Gastroesophageal sphincter (tissue), 4 donors: ENCODE results near the gene SDC4. TPM values are rescaled to one million over a fixed set of nuclear protein-coding genes. Genes with fewer than 3 reads are reported as not detected.

Source experiments
- ATAC-seq: fragments of 150-250 bp; one replicate; pipeline ENCODE4 v1.9.1; 2016; ENCODE audit warnings: mild to moderate bottlenecking, moderate library complexity
- H3K27ac ChIP-seq, 4 donors: fragments of 200-600 bp; sonication (generic) in 3 of 4; 1 replicate in 3 of 4; 2 replicates in 1 of 4; pipeline ENCODE4 v1.5.1; 2016 to 2019
- H3K27me3 ChIP-seq: fragments of 200-600 bp; sonication (generic); one replicate; pipeline ENCODE4 v1.5.1; 2019
- H3K36me3 ChIP-seq, 2 donors: fragments of 200-600 bp; sonication (generic); one replicate each; pipeline ENCODE4 v1.5.1; 2019; ENCODE audit warnings: control low read depth in 1 of 2
- H3K4me1 ChIP-seq, 3 donors: fragments of 200-600 bp; sonication (generic); 1 replicate in 2 of 3; 2 replicates in 1 of 3; pipeline ENCODE4 v1.5.1; 2016 to 2019; ENCODE audit warnings: control low read depth in 2 of 3
- H3K4me3 ChIP-seq, 2 donors: fragments of 200-600 bp; sonication (generic); one replicate each; pipeline ENCODE4 v1.5.1; 2019; ENCODE audit warnings: mild to moderate bottlenecking in 1 of 2, moderate library complexity in 1 of 2
- H3K9me3 ChIP-seq, 3 donors: fragments of 200-600 bp; sonication (generic); one replicate each; pipeline ENCODE4 v1.5.1; 2017 to 2019; ENCODE audit warnings: control low read depth in 2 of 3
- CTCF ChIP-seq, 4 experiments: fragments of 200-600 bp in 2 of 4; fragments of 450-650 bp in 2 of 4; sonication (generic) in 1 of 4; IDR thresholded peaks; one replicate each; pipeline ENCODE4 v1.5.1; 2017 to 2019; ENCODE audit warnings: antibody characterized with exemption in 4 of 4, mild to moderate bottlenecking in 2 of 4, moderate library complexity in 2 of 4
- EP300 ChIP-seq: sonication (generic); formaldehyde crosslinking; IDR thresholded peaks from one replicate; pipeline ENCODE4 v1.6.1; 2017; ENCODE audit warnings: antibody characterized with exemption, mild to moderate bottlenecking
- POLR2A ChIP-seq, 2 donors: fragments of 450-650 bp; IDR thresholded peaks; one replicate each; pipeline ENCODE4 v1.6.1; 2017; ENCODE audit warnings: antibody characterized with exemption in 2 of 2, mild to moderate bottlenecking in 2 of 2, moderate library complexity in 1 of 2
- POLR2AphosphoS5 ChIP-seq: sonication (generic); formaldehyde crosslinking; IDR thresholded peaks from one replicate; pipeline ENCODE4 v1.6.1; 2017; ENCODE audit warnings: antibody characterized with exemption
- WGBS, 2 donors: methylation state at CpG; one replicate each; pipeline ENCODE4 v1.1.5; 2018; ENCODE audit warnings: low coverage in 1 of 2; 5-methylcytosine and 5-hydroxymethylcytosine counted together
- total RNA-seq, 4 donors: library from RNA; depleted of rRNA; stranded (reverse); fragments of >200 nt; gene quantifications; one replicate each; pipeline ENCODE4 v1.1.0, GENCODE V29; 2016

SDC4 gene
- total RNA-seq, 4 donors from 2014 or later: 75.1 to 182 (median 84.2) TPM

GRCh38 chr20:45288860-45289259 is 59.4 kb downstream of the SDC4 start:
- ATAC-seq: no peak
- TF ChIP-seq POLR2AphosphoS5: no peak
- no peak for TF ChIP-seq EP300
- TF ChIP-seq POLR2A (IDR thresholded peaks at IDR 0.05): no peak
- TF ChIP-seq CTCF (IDR thresholded peaks at IDR 0.05): no peak
- WGBS, 2 donors: 78 to 84% methylated on average over 3 to 5 of the region's 5 CpGs
- Histone ChIP-seq H3K36me3 (no peaks in the 10 kb centered on the region), H3K4me1 (peaks cover 0 to 24% (median 9%) of the 10 kb centered on the region in 3 donors), H3K27ac (no peak overlapping the region), H3K4me3 (no peak overlapping the region), H3K9me3 (no peaks in the 10 kb centered on the region), H3K27me3 (peaks cover 23% of the 10 kb centered on the region)

GRCh38 chr20:45288376-45288775 is 59.8 kb downstream of the SDC4 start:
- TF ChIP-seq EP300 (no peak), POLR2AphosphoS5 (no peak), POLR2A (IDR thresholded peaks at IDR 0.05) (no peak), CTCF (IDR thresholded peaks at IDR 0.05) (no peak)
- H3K4me1 ChIP-seq: peaks cover 0 to 19% (median 5%) of the 10 kb centered on the region in 3 donors
- no peaks in the 10 kb centered on the region for H3K36me3 ChIP-seq
- no peak for ATAC-seq
- WGBS, 2 donors: 61% methylated on average over 2 of the region's 4 CpGs; no CpG with 5 or more reads in 1 of the 2 donors
- H3K27me3 ChIP-seq: peaks cover 22% of the 10 kb centered on the region
- no peaks in the 10 kb centered on the region for H3K9me3 ChIP-seq
- H3K27ac ChIP-seq: no peak overlapping the region
- no peak overlapping the region for H3K4me3 ChIP-seq

GRCh38 chr20:45283551-45284057 is 64.6 kb downstream of the SDC4 start:
- Histone ChIP-seq H3K27ac (no peak overlapping the region), H3K4me3 (no peak overlapping the region), H3K4me1 (no peaks in the 10 kb centered on the region), H3K9me3 (no peaks in the 10 kb centered on the region), H3K27me3 (peaks cover 30% of the 10 kb centered on the region), H3K36me3 (no peaks in the 10 kb centered on the region)
- TF ChIP-seq CTCF (IDR thresholded peaks at IDR 0.05) (no peak), POLR2A (IDR thresholded peaks at IDR 0.05) (no peak), EP300 (no peak), POLR2AphosphoS5 (no peak)
- no peak for ATAC-seq
- 18 to 29% methylated on average over 1 to 3 of the region's 4 CpGs for WGBS, 2 donors

- H3K9me3 ChIP-seq: no peaks in the 10 kb centered on the region
- no peak overlapping the region for H3K27ac ChIP-seq
- no peak for ATAC-seq
- no peak overlapping the region for H3K4me3 ChIP-seq
- peaks cover 28% of the 10 kb centered on the region for H3K27me3 ChIP-seq
- WGBS, 2 donors: 55 to 77% methylated on average over 3 to 5 of the region's 7 CpGs
- TF ChIP-seq EP300: no peak
- TF ChIP-seq POLR2AphosphoS5: no peak
- TF ChIP-seq CTCF (IDR thresholded peaks at IDR 0.05): no peak
- no peak for TF ChIP-seq POLR2A (IDR thresholded peaks at IDR 0.05)
- no peaks in the 10 kb centered on the region for H3K36me3 ChIP-seq
- no peaks in the 10 kb centered on the region for H3K4me1 ChIP-seq
Observed at GRCh38 chr20:45282700-45283550, 65.3 kb downstream of the SDC4 start.

GRCh38 chr20:45279992-45280391 is 68.2 kb downstream of the SDC4 start:
- Histone ChIP-seq H3K27me3 (peaks cover 39% of the 10 kb centered on the region), H3K36me3 (no peaks in the 10 kb centered on the region), H3K4me3 (no peak overlapping the region), H3K27ac (no peak overlapping the region), H3K9me3 (no peaks in the 10 kb centered on the region), H3K4me1 (no peaks in the 10 kb centered on the region)
- no peak for ATAC-seq
- TF ChIP-seq POLR2A (IDR thresholded peaks at IDR 0.05) (no peak), POLR2AphosphoS5 (no peak), EP300 (no peak), CTCF (IDR thresholded peaks at IDR 0.05) (no peak)
- WGBS, 2 donors: 72 to 82% methylated on average over 1 of the region's 1 CpG
